Measurements from ENCODE around the gene LZTS2.
"Not testable (repeated sequence)": the region's sequence is repeated elsewhere in the genome, so short reads cannot be mapped to it uniquely, and the experiment has no call there.

The LZTS2 gene

DNA sequence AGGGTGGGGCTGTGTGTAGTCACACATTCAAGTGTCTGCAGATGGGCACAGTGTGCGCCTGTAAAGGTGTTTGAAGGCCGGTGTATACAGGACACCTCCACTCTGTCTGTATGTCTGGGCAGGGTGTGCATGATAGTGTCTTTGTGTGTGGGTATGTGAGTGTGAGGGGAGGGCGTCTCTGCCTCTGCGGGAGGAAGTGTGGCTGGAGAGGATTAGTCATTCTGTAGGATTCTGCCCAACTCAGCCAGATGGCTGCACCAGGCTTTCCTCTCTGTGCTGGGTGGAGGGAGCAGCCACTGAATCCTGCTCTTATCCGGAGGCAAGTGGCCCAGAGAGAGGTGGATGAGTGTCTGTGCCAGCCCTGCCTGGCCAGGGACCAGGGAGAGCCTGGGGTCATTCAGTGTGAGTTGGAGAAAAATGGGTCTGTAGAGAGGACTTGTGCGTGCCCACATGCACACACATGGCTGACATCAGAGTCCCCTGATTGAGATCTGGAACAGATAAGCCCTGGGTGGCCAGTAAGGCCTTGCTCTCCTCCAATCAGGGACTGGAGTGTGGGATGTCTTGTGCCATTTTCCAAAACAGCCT, 33.1 kb downstream of the LZTS2 start:
- peak; percentile 18 for DNase-seq (ENCODE audit: low read depth)

DNA sequence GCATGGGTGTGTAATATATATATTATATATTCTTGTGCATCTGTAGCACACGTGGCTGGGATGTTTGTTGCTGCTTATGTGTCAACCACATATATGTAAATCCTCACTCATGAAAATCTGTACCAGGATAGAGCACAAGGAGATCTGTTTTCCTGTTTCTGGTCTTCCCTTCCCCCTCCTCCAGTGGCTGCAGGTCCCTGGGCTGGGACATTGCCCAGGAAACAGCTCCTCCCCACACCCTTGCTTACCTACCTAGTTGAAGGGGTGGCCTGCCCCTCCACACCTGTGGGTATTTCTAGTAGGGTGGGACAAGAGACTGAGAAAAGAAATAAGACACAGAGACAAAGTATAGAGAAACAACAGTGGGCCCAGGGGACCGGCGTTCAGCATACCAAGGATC, 33.7 kb downstream of the LZTS2 start:
- DNase-seq (ENCODE audit: low read depth), result no peak

- not testable (repeated sequence) for DNase-seq (ENCODE audit: low read depth)
These were observed 34.8 kb downstream of the LZTS2 start for GRCh38 chr10:101034404-101034803.

DNA sequence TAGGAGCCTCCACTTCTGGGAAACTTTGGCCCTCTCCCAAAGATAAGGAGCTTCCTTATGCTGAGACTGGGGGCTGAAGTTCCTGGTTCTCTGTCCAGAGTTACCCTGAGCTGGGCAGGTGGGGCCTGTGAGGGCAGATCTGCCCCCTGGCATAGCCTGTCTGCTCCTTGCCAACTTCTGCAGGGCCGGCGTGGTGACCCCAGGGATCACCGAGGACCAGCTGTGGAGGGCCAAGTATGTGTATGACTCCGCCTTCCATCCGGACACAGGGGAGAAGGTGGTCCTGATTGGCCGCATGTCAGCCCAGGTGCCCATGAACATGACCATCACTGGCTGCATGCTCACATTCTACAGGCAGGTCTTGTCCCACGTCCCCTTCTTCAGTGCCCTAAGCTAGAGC, 35.7 kb downstream of the LZTS2 start:
- DNase-seq (ENCODE audit: low read depth), result no peak

DNA sequence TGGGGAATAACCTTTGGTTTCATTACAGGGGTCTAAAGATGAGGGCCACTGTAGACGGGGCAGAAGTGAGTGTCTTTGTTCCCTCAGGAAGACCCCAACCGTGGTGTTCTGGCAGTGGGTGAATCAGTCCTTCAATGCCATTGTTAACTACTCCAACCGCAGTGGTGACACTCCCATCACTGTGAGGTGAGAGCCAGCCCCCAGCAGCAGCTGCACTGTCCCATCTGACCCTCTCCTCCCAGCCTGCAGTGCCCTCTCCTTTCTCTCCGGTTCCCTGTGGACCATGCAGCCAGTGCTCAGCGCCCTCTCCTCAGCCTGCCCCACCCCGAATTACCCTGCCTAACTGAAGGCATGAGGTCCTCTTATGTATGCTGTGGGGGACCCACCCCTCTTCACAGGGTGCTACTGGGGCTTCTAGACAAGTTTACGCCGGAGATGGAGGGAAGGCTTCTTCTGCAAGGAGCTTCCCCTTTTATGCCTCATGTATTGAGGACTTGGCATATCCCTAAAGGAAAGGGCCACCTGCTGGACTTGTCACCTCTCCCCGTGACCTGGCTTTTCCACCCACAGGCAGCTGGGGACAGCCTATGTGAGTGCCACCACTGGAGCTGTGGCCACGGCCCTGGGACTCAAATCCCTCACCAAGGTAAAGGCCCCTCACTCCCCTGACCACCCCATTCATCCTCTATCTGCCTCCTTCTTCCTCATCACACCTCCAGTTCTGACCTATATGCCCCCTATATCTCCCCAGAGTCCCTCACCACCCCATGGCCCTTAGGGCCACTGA, 36.5 kb downstream of the LZTS2 start:
- DNase-seq (ENCODE audit: low read depth), result no peak

GRCh38 chr10:101036726-101037125, 37.1 kb downstream of the LZTS2 start:
- no peak for DNase-seq (ENCODE audit: low read depth)

- DNase-seq (ENCODE audit: low read depth), result no peak
These were observed 38.9 kb downstream of the LZTS2 start for GRCh38 chr10:101038484-101038883.

GRCh38 chr10:101040061-101040460, 40.5 kb downstream of the LZTS2 start:
- no peak for DNase-seq (ENCODE audit: low read depth)

GRCh38 chr10:101040851-101041250, 41.2 kb downstream of the LZTS2 start:
- no peak for DNase-seq (ENCODE audit: low read depth)

DNA sequence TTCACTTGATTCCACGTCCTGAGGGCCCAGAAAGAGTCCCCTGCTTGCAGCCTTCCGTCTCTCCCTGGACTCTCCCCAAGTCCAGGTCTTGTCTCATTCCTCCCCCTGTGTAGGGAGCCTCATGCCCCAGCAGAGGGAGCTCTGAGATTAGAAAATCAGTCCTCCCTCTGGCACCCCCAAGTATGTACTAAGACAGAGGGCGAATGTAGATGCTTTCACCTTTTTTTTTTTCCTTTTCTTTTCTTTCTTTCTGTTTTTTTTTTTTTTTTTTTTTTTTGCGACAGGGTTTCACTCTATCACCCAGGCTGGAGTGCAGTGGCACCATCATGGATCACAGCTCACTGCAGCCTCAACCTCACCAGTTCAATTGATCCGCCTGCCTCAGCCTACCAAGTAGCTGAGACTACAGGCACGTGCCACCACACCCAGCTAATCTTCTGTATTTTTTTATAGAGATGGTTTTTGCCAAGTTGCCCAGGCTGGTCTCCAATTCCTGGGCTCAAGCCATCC, 41.7 kb downstream of the LZTS2 start:
- DNase-seq (ENCODE audit: low read depth), result peak; percentile 50

DNA sequence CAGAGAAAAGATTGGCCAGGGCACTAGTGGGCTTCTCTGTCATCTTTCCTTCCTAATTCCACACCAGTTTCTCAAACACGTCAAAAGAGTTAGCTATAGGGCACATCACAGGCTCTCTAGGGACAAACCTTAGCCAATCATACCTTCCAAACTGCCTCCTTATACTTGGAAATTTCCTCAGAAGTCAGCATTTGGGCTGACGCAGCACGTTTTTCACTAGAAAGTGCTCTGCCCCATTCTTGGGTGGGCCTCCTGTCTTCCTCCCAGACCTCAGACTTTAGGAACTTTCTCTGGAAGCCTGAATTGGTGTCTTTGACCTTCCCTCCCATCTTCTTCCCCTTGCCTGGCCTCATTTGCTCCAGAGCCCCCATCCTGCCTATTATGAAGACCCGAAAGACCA, 42.5 kb downstream of the LZTS2 start:
- no peak for DNase-seq (ENCODE audit: low read depth)

- peak; percentile 82 for DNase-seq (ENCODE audit: low read depth)
These were observed 43.2 kb downstream of the LZTS2 start for GRCh38 chr10:101042667-101043362.

DNA sequence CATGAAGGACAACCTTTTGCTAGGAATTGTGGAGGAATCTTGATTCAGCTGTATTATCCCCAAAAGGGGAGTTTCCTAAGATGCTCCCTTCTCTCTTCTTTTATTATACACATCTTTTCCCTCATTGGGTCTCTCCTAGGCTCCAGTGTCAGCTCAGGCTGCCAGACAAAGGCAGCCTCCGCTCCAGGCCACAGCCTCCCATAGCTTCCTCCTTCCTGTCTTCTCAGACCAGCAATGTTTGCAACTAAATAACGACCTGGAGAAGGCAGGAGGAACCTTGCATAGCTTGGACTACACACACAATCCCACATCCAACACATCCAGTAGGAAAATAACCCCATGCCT, 43.7 kb downstream of the LZTS2 start:
- DNase-seq (ENCODE audit: low read depth), result no peak

DNA sequence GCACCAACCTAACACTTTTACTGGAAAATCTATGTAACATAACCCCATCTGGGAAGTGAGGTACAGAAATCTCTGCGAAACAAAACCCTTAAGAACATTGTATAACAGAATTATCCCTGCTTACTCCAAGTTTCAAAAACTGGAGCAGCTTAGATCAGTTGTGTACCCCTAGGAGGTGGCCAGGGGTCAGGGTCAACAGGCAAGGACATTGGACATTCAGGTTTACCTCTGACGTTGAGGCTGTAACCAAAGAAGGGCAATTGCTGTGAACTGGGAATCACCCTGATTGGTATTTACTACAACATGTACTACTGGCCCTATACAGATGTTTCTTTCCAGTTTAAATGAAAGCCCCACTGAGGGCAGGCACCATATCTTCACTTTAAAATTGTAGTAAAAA, 44.5 kb downstream of the LZTS2 start:
- no peak for DNase-seq (ENCODE audit: low read depth)

- no peak for DNase-seq (ENCODE audit: low read depth)
These were observed 47.0 kb downstream of the LZTS2 start for GRCh38 chr10:101046332-101047238.

GRCh38 chr10:101047268-101047667, 47.7 kb downstream of the LZTS2 start:
- no peak for DNase-seq (ENCODE audit: low read depth)

GRCh38 chr10:101047961-101048892, 48.6 kb downstream of the LZTS2 start:
- DNase-seq (ENCODE audit: low read depth), result no peak

GRCh38 chr10:101050208-101051069, 50.8 kb downstream of the LZTS2 start:
- peak; percentile 70 for DNase-seq (ENCODE audit: low read depth)

DNA sequence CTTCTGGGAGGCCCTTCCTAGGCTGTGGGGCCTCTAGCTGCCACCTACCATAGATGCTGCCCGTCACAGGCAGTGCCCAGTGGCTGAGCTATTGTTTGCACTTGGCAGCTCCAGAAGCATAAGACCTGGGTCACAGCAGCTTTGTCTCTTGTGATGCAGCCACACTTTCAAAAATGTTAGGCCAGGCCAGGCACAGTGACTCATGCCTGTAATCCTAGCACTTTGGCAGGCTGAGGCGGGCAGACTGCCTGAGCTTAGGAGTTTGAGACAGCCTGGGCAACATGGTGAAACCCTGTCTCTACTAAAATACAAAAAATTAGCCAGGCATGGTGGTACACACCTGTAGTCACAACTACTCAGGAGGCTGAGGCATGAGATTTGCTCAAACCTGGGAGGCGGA, 52.7 kb downstream of the LZTS2 start:
- no peak for DNase-seq (ENCODE audit: low read depth)

GRCh38 chr10:101053516-101053915, 53.9 kb downstream of the LZTS2 start:
- no peak for DNase-seq (ENCODE audit: low read depth)

Data from stimulated activated CD8-positive, alpha-beta memory T cell treated with anti-CD3 and anti-CD28 coated beads, Interleukin-7, amount 100 ng/mL, for 24 hours (primary cell).